GM12875 (cell line): ENCODE measurements around the gene MSANTD4.
"Not testable (repeated sequence)": the region's sequence is repeated elsewhere in the genome, so short reads cannot be mapped to it uniquely, and the experiment has no call there.

Experiments
- H3K4me3 ChIP-seq: one replicate; pipeline ENCODE4 v1.5.1; 2011; ENCODE audit warnings: low read depth, low read length, control low read depth
- TF ChIP-seq, protein P1 (sequence below): IDR thresholded peaks from 2 replicates; pipeline ENCODE4 v1.5.1; 2011; ENCODE audit warnings: low read depth, mild to moderate bottlenecking, control low read depth, inconsistent platforms, low read length, moderate library complexity, borderline replicate concordance; ENCODE audit not compliant: insufficient read depth

The MSANTD4 gene

DNA sequence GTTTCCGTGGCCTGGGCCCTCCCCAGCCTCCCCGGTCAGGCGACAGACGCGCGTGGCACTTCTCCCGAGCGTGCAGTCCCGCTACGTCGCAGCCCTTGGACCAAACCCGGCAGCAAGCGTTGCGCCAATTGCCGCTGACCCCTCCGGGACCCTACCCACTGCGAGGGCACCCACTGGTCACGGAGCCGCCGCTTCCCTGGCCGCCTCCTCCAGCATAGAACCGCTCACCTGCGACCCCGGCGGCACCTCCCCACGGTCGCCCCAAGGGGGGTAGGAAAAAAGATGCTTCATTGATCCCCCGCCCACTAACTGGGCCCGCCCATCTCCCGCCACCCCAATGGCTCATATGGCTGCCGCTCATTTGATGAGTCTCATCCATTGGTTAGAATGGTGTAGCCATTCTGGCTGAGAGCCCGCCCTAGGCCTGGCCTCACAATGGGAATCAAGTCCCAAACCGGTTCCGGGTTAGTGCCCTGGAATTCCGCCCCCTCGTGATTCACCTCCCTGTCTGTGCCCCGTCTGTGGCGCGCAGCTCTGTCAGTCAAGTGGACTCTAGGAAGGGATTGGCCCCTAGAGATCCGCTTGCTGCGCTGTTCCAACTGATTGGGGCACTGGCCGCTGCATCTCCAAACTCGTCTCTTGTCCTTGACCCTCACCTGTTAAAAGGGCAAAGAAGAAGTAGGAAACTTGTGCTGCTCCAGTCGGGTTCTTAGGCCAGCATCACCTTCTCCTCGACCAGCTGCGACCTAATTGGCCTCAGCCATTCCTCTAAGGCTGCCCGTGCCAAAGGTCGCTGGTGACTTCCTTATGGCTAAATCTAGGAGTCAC, at the start of gene MSANTD4:
Gene MSANTD4, minus strand, starts transcription at position 274 of the 828 bp plus-strand sequence. CDS start 11,323 bp downstream, outside the sequence.
- TF ChIP-seq, protein P1, sequence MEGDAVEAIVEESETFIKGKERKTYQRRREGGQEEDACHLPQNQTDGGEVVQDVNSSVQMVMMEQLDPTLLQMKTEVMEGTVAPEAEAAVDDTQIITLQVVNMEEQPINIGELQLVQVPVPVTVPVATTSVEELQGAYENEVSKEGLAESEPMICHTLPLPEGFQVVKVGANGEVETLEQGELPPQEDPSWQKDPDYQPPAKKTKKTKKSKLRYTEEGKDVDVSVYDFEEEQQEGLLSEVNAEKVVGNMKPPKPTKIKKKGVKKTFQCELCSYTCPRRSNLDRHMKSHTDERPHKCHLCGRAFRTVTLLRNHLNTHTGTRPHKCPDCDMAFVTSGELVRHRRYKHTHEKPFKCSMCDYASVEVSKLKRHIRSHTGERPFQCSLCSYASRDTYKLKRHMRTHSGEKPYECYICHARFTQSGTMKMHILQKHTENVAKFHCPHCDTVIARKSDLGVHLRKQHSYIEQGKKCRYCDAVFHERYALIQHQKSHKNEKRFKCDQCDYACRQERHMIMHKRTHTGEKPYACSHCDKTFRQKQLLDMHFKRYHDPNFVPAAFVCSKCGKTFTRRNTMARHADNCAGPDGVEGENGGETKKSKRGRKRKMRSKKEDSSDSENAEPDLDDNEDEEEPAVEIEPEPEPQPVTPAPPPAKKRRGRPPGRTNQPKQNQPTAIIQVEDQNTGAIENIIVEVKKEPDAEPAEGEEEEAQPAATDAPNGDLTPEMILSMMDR: no peak
- H3K4me3 ChIP-seq: peak within 1 kb of the TSS; percentile 86

- TF ChIP-seq, protein P1: no peak
- H3K4me3 ChIP-seq: no peak overlapping the region
Measured at GRCh38 chr11:106070606-106071005, 48.6 kb upstream of the MSANTD4 start.

- H3K4me3 ChIP-seq: no peak overlapping the region
- TF ChIP-seq, protein P1: no peak
Measured at GRCh38 chr11:106063009-106063408, 41.0 kb upstream of the MSANTD4 start.

- TF ChIP-seq, protein P1: no peak
- H3K4me3 ChIP-seq: no peak overlapping the region
Measured at GRCh38 chr11:106061954-106062949, 40.2 kb upstream of the MSANTD4 start.

- H3K4me3 ChIP-seq: no peak overlapping the region
- TF ChIP-seq, protein P1: no peak
Measured at GRCh38 chr11:106061249-106061784, 39.3 kb upstream of the MSANTD4 start.

DNA sequence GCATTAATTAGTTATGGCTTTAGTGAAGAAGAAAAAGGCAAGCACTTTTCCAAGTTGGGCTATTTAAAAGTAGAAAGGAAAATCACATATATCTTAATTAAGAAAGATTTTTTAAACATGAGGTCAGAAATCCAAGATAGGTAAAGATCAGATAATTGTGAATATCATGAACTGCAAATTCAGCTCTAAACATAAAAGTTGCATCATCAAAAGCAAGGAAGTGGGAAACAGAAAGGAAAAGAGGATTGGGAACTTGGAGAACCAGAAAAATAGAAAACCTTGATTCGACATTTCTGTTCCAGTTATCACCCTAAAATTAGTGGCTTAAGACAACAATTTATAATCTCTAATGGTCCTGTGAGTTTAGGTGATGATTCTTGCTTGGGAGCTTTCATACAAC, 37.6 kb upstream of the MSANTD4 start:
- no peak overlapping the region for H3K4me3 ChIP-seq
- TF ChIP-seq, protein P1: no peak

DNA sequence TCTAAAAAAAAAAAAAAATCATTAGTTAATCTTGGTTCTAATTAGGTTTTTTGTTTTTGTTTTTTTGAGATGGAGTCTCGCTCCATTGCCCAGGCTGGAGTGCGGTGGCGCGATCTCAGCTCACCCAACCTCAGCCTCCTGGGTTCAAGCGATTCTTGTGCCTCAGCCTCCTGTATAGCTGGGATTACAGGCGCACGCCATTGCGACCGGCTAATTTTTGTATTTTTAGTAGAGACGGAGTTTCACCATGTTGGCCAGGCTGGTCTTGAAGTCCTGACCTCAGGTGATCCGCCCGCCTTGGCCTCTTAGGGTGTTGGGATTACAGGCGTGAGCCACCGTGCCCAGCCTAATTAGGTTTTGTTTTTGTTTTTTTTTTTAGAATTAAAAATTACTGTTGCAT, 36.3 kb upstream of the MSANTD4 start:
- not testable (repeated sequence) for H3K4me3 ChIP-seq
